GM12878 (cell line): ENCODE results near the gene ARVCF. TPM values are rescaled to one million over a fixed set of nuclear protein-coding genes. Genes with fewer than 3 reads are reported as not detected.

Experiments used
- ATAC-seq: fragments of 200-7000 bp; cut with Tn5 transposase; 3 replicates; pipeline ENCODE4 v1.9.1; 2020; ENCODE audit warnings: mild to moderate bottlenecking, moderate library complexity
- BruUV-seq: library from RNA; stranded (reverse); fragments of 400-500 nt; replicated peaks from 2 replicates; lab custom pipeline; 2021; lab: Mats Ljungman, UMichigan
- CTCF ChIA-PET: fragments of 300-600 bp; sonication (Branson Sonifier 250); formaldehyde crosslinking; extraction: SDS; loops from one replicate; lab custom pipeline; 2021; ENCODE audit warnings: inconsistent platforms; lab: Yijun Ruan, JAX
- POLR2A ChIA-PET: fragments of 350-600 bp; formaldehyde crosslinking; extraction: SDS; loops from one replicate; lab custom pipeline; 2021; ENCODE audit warnings: inconsistent platforms; lab: Charles Lee
- RAD21 ChIA-PET: fragments of 300-600 bp; sonication (Branson Sonifier 250); formaldehyde crosslinking; loops from one replicate; lab custom pipeline; 2023; ENCODE audit warnings: antibody characterized with exemption; ENCODE audit not compliant: unreplicated experiment; lab: Charles Lee
- SMC1A ChIA-PET: fragments of 300-600 bp; sonication (Branson Sonifier 250); formaldehyde crosslinking; loops from one replicate; lab custom pipeline; 2023; ENCODE audit not compliant: unreplicated experiment, uncharacterized antibody; lab: Charles Lee
- DNase-seq: peaks from one replicate; pipeline ENCODE4 v3.0.0-alpha.2; 2011; ENCODE audit warnings: low read depth, low spot score
- FAIRE-seq: peaks from 3 replicates; lab custom pipeline; 2011; peaks lifted over from hg19 to GRCh38; lab: Jason Lieb, UNC
- H2AFZ ChIP-seq: 2 replicates; pipeline ENCODE4 v1.6.0; 2011; ENCODE audit warnings: low read depth, low read length, control low read depth; ENCODE audit not compliant: control insufficient read depth
- H3K27ac ChIP-seq: 2 replicates; pipeline ENCODE4 v1.5.1; 2011; ENCODE audit warnings: control low read depth; ENCODE audit not compliant: control insufficient read depth, insufficient read depth
- H3K27me3 ChIP-seq, 2 experiments: replicated peaks in 1 of 2; 2 replicates each; pipeline versions ENCODE4 v1.6.0 to v1.6.1; 2011; ENCODE audit warnings: low read length in 1 of 2; ENCODE audit not compliant: control insufficient read depth in 2 of 2, insufficient read depth in 2 of 2
- H3K36me3 ChIP-seq, 2 experiments: 2 replicates each; pipeline ENCODE4 v1.5.1; 2011; ENCODE audit warnings: low read length in 1 of 2; ENCODE audit not compliant: control insufficient read depth in 2 of 2, insufficient read depth in 2 of 2
- H3K4me1 ChIP-seq: 2 replicates; pipeline ENCODE4 v1.6.1; 2011; ENCODE audit warnings: mild to moderate bottlenecking, low read length, moderate library complexity, mixed read lengths; ENCODE audit not compliant: control insufficient read depth, insufficient read depth
- H3K4me2 ChIP-seq: 2 replicates; pipeline ENCODE4 v1.6.0; 2011; ENCODE audit warnings: control low read depth; ENCODE audit not compliant: control insufficient read depth, insufficient read depth
- H3K4me3 ChIP-seq: fragments of 200-600 bp; sonication (generic); 2 replicates; pipeline ENCODE4 v1.5.1; 2016
- H3K79me2 ChIP-seq: 2 replicates; pipeline ENCODE4 v1.6.0; 2011; ENCODE audit warnings: low read length; ENCODE audit not compliant: control insufficient read depth, insufficient read depth
- H3K9ac ChIP-seq: 2 replicates; pipeline ENCODE4 v1.8.0; 2011; ENCODE audit warnings: low read length, control low read depth, mixed read lengths; ENCODE audit not compliant: control insufficient read depth, insufficient read depth
- H3K9me3 ChIP-seq: replicated peaks from 3 replicates; pipeline ENCODE4 v1.5.1; 2011; ENCODE audit warnings: mild to moderate bottlenecking, low read length; ENCODE audit not compliant: control insufficient read depth, insufficient read depth
- H4K20me1 ChIP-seq: 2 replicates; pipeline ENCODE4 v1.6.0; 2011; ENCODE audit not compliant: control insufficient read depth, insufficient read depth
- BRCA1 ChIP-seq: IDR thresholded peaks from 2 replicates; pipeline ENCODE4 v1.6.1; 2011; ENCODE audit warnings: low read depth, low read length, improper control_type of control experiment
- CBX3 ChIP-seq: fragments of 200-600 bp; sonication (generic); IDR thresholded peaks from 2 replicates; pipeline ENCODE4 v1.6.1; 2016; ENCODE audit warnings: low read depth, borderline replicate concordance
- FOXK2 ChIP-seq: fragments of 450-650 bp; IDR thresholded peaks from 2 replicates; pipeline ENCODE4 v1.6.1; 2017; ENCODE audit warnings: mild to moderate bottlenecking, moderate library complexity
- FOXM1 ChIP-seq: IDR thresholded peaks from 2 replicates; pipeline ENCODE4 v1.6.1; 2012; ENCODE audit warnings: low read depth, mild to moderate bottlenecking, inconsistent platforms, low read length, moderate library complexity
- GABPA ChIP-seq: IDR thresholded peaks from 2 replicates; pipeline ENCODE4 v1.6.1; 2014; ENCODE audit warnings: antibody characterized with exemption, low read depth, mild to moderate bottlenecking, inconsistent platforms
- JUND ChIP-seq: IDR thresholded peaks from 2 replicates; pipeline ENCODE4 v1.6.1; 2012; ENCODE audit warnings: low read depth, mild to moderate bottlenecking, low read length, improper control_type of control experiment, moderate library complexity
- MEF2B ChIP-seq: fragments of 450-650 bp; IDR thresholded peaks from 2 replicates; pipeline ENCODE4 v1.6.1; 2018; ENCODE audit warnings: mild to moderate bottlenecking, moderate library complexity; ENCODE audit not compliant: partially characterized antibody, poor library complexity, severe bottlenecking
- NBN ChIP-seq: fragments of 450-650 bp; IDR thresholded peaks from 2 replicates; pipeline ENCODE4 v1.6.1; 2016
- NR2C1 ChIP-seq: fragments of 450-650 bp; IDR thresholded peaks from 2 replicates; pipeline ENCODE4 v1.6.1; 2017; ENCODE audit warnings: antibody characterized with exemption, mild to moderate bottlenecking, moderate library complexity
- RBBP5 ChIP-seq: fragments of 200-600 bp; sonication (generic); conservative IDR thresholded peaks from 2 replicates; pipeline ENCODE4 v1.6.1; 2016
- RELA ChIP-seq: fragments of 450-650 bp; IDR thresholded peaks from 2 replicates; pipeline ENCODE4 v1.8.0; 2014; ENCODE audit warnings: borderline replicate concordance; ENCODE audit not compliant: partially characterized antibody
- WRNIP1 ChIP-seq: IDR thresholded peaks from 2 replicates; pipeline ENCODE4 v1.6.1; 2011; ENCODE audit warnings: low read depth, low read length, improper control_type of control experiment, borderline replicate concordance
- ZNF24 ChIP-seq: fragments of 450-650 bp; IDR thresholded peaks from 2 replicates; pipeline ENCODE4 v1.6.1; 2017; ENCODE audit warnings: antibody characterized with exemption, mild to moderate bottlenecking
- ZNF274 ChIP-seq: IDR thresholded peaks from one replicate; pipeline ENCODE4 v1.8.0; 2011; ENCODE audit not compliant: insufficient read length, insufficient read depth
- WGBS: methylation state at CpG from one replicate; pipeline ENCODE4 v1.1.6; 2016; ENCODE audit warnings: low lambda C conversion rate; ENCODE audit not compliant: insufficient replicate concordance, insufficient coverage; ENCODE audit errors: missing lambda C conversion rate; 5-methylcytosine and 5-hydroxymethylcytosine counted together
- in situ Hi-C: fragments of 300-500 bp; cut with MboI; formaldehyde crosslinking; loops from 9 replicates; pipeline ENCODE4 v1.14.3; 2018; ENCODE audit warnings: mixed read lengths
- intact Hi-C: fragments of 100-400 bp; cut with micrococcal nuclease; formaldehyde crosslinking; loops from one replicate; pipeline ENCODE4 v1.14.2; 2022; ENCODE audit not compliant: unreplicated experiment
- polyA plus RNA-seq, 11 experiments: library from polyadenylated mRNA; depleted of rRNA in 4 of 11; unstranded in 6 of 11; stranded (reverse) in 5 of 11; fragments of >200 nt; fragmentation: Nextera tagmentation in 4 of 11; fragmentation: Illumina TruSeq in 1 of 11; extraction: Ambion mirVana in 4 of 11; extraction: Trizol in 1 of 11; gene quantifications; 1 replicate in 1 of 11; 2 replicates in 10 of 11; pipeline versions ENCODE4 v1.2.1 to v1.2.3, GENCODE V29; 2011 to 2016; ENCODE audit warnings: inconsistent platforms in 2 of 11, missing spikeins in 2 of 11, low read depth in 1 of 11
- total RNA-seq, 4 experiments: library from RNA; depleted of rRNA in 3 of 4; stranded (reverse); fragments of >200 nt in 3 of 4; fragmentation: Illumina TruSeq in 1 of 4; extraction: Trizol in 1 of 4; gene quantifications; 2 replicates each; pipeline versions ENCODE4 v1.2.1 to v1.2.3, GENCODE V29; 2013 to 2021
- TF ChIP-seq, protein P1 (sequence below): fragments of 450-650 bp; formaldehyde crosslinking; IDR thresholded peaks from 2 replicates; pipeline ENCODE4 v1.5.0; 2022; ENCODE audit warnings: mild to moderate bottlenecking, missing genetic modification characterization
- TF ChIP-seq, protein P2 (sequence below): IDR thresholded peaks from 2 replicates; pipeline ENCODE4 v1.6.1; 2012; ENCODE audit warnings: low read length, inconsistent platforms

The ARVCF gene
- total and polyA plus RNA-seq, 10 of the 15 experiments (the other 5 are each of a cell fraction or from before 2014, with no cell fraction given), result 0.13 to 1.9 (median 1.0) TPM; not detected in 2

DNA sequence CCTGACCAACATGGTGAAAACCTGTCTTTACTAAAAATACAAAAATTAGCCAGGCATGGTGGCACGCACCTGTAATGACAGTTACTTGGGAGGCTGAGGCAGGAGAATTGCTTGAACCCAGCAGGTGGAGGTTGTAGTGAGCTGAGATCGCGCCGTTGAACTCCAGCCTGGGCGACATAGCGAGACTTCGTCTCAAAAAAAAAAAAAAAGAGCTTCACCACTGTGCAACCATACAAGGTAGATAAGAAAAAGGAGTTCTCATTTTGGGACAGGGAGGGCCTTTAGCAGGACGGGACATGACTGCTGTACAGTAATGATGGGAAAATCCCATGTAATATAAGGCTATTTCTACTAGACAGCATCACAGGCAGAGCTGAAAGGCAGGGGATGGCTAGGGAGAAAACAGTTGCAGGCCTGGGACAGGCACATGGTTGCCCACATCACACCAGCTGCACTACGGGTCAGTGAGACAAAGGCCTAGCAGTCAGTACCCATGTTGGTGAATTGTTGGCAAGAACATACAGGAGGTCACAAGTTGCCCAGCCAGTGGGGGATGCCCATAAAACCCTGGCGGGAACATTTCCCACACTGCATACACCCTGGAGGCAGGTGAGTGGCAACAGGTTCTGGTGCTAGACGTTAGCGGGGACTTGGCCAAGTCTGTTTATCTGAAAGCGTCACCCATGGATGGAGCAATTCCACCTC lies 9.7 kb upstream of the ARVCF start:
- Histone ChIP-seq H3K4me3 (no peak overlapping the region), H3K9me3 (no peaks in the 10 kb centered on the region), H3K79me2 (peaks cover 19% of the 10 kb centered on the region), H3K27ac (no peak overlapping the region), H3K4me2 (no peak overlapping the region), H3K9ac (no peak overlapping the region), H3K36me3 (no peaks in the 10 kb centered on the region; a peak in 2 of 4 replicates), H3K27me3 (no peaks in the 10 kb centered on the region), H3K4me1 (peaks cover 13% of the 10 kb centered on the region), H4K20me1 (no peaks in the 10 kb centered on the region; the same call in 1 of the 2 replicates), H2AFZ (no peak overlapping the region)
- SMC1A ChIA-PET, result interaction anchor here (0.7 kb wide), 1 partner anchor 17 kb away, joined by 3 read pairs; no protein-coding TSS in a partner anchor
- intact Hi-C loops (loop anchor here (10.0 kb wide), 1 partner anchor 48 kb away; no protein-coding TSS in a partner anchor), in situ Hi-C loops (no loop called here)
- WGBS, result 91% methylated on average over 13 of the region's 13 CpGs
- TF ChIP-seq CBX3, result no peak
- TF ChIP-seq GABPA, result no peak
- TF ChIP-seq RBBP5, result no peak
- no peak for TF ChIP-seq FOXM1
- no peak for TF ChIP-seq MEF2B
- TF ChIP-seq WRNIP1, result no peak
- TF ChIP-seq RELA, result no peak
- no peak for TF ChIP-seq FOXK2
- TF ChIP-seq JUND, result no peak
- TF ChIP-seq ZNF24, result no peak
- TF ChIP-seq, protein P1, sequence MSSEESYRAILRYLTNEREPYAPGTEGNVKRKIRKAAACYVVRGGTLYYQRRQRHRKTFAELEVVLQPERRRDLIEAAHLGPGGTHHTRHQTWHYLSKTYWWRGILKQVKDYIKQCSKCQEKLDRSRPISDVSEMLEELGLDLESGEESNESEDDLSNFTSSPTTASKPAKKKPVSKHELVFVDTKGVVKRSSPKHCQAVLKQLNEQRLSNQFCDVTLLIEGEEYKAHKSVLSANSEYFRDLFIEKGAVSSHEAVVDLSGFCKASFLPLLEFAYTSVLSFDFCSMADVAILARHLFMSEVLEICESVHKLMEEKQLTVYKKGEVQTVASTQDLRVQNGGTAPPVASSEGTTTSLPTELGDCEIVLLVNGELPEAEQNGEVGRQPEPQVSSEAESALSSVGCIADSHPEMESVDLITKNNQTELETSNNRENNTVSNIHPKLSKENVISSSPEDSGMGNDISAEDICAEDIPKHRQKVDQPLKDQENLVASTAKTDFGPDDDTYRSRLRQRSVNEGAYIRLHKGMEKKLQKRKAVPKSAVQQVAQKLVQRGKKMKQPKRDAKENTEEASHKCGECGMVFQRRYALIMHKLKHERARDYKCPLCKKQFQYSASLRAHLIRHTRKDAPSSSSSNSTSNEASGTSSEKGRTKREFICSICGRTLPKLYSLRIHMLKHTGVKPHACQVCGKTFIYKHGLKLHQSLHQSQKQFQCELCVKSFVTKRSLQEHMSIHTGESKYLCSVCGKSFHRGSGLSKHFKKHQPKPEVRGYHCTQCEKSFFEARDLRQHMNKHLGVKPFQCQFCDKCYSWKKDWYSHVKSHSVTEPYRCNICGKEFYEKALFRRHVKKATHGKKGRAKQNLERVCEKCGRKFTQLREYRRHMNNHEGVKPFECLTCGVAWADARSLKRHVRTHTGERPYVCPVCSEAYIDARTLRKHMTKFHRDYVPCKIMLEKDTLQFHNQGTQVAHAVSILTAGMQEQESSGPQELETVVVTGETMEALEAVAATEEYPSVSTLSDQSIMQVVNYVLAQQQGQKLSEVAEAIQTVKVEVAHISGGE (CRISPR knock-in tag), result no peak
- TF ChIP-seq NBN, result no peak
- TF ChIP-seq, protein P2, sequence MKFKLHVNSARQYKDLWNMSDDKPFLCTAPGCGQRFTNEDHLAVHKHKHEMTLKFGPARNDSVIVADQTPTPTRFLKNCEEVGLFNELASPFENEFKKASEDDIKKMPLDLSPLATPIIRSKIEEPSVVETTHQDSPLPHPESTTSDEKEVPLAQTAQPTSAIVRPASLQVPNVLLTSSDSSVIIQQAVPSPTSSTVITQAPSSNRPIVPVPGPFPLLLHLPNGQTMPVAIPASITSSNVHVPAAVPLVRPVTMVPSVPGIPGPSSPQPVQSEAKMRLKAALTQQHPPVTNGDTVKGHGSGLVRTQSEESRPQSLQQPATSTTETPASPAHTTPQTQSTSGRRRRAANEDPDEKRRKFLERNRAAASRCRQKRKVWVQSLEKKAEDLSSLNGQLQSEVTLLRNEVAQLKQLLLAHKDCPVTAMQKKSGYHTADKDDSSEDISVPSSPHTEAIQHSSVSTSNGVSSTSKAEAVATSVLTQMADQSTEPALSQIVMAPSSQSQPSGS, result no peak
- no peak for TF ChIP-seq BRCA1
- TF ChIP-seq ZNF274, result no peak
- no peak for TF ChIP-seq NR2C1
- FAIRE-seq (no peak), ATAC-seq (no peak), DNase-seq (no peak)
- POLR2A ChIA-PET, result no interaction called here
- CTCF ChIA-PET, result interaction anchor here (1.0 kb wide), 1 partner anchor 115 kb away, joined by 3 read pairs; no protein-coding TSS in a partner anchor
- RAD21 ChIA-PET, result no interaction called here
- BruUV-seq, result no TSS peak
